Mesenchymal stem cell (in vitro differentiated cells and primary cell): ENCODE results near the gene NOP58.
A peak's percentile ranks its signal among the peaks of the same experiment; 100 is the strongest.
"Not testable (repeated sequence)": the region's sequence is repeated elsewhere in the genome, so short reads cannot be mapped to it uniquely, and the experiment has no call there.

Experiments used
- DNase-seq: peaks from one replicate; pipeline ENCODE4 v3.0.0-alpha.2; 2013
- H2AFZ ChIP-seq: one replicate; pipeline ENCODE4 v1.6.1; 2013; ENCODE audit warnings: low read depth, mild to moderate bottlenecking, control low read depth, inconsistent platforms, low read length, moderate library complexity
- H2AK5ac ChIP-seq: 2 replicates; pipeline ENCODE4 v1.6.1; 2013; ENCODE audit warnings: low read length, moderate library complexity, mild to moderate bottlenecking, inconsistent platforms; ENCODE audit not compliant: severe bottlenecking
- H2BK120ac ChIP-seq: one replicate; pipeline ENCODE4 v1.6.1; 2013; ENCODE audit warnings: low read depth, mild to moderate bottlenecking, inconsistent platforms, low read length, moderate library complexity
- H2BK12ac ChIP-seq, 2 experiments: one replicate each; pipeline ENCODE4 v1.6.1; 2013; ENCODE audit warnings: inconsistent platforms in 2 of 2, low read length in 2 of 2, mild to moderate bottlenecking in 2 of 2, moderate library complexity in 2 of 2, control low read depth in 1 of 2
- H2BK15ac ChIP-seq: one replicate; pipeline ENCODE4 v1.6.1; 2013; ENCODE audit warnings: mild to moderate bottlenecking, low read depth, inconsistent platforms; ENCODE audit not compliant: poor library complexity, severe bottlenecking
- H2BK5ac ChIP-seq: 2 replicates; pipeline ENCODE4 v1.6.1; 2013; ENCODE audit warnings: low read depth, mild to moderate bottlenecking, low read length, control low read depth, inconsistent platforms; ENCODE audit not compliant: poor library complexity, severe bottlenecking
- H3K14ac ChIP-seq, 2 experiments: one replicate each; pipeline ENCODE4 v1.6.1; 2013; ENCODE audit warnings: inconsistent platforms in 2 of 2, low read length in 2 of 2, control low read depth in 1 of 2, mild to moderate bottlenecking in 1 of 2, moderate library complexity in 1 of 2
- H3K18ac ChIP-seq, 2 experiments: one replicate each; pipeline ENCODE4 v1.6.1; 2013; ENCODE audit warnings: inconsistent platforms in 2 of 2, low read length in 2 of 2, control low read depth in 1 of 2, low read depth in 1 of 2, mild to moderate bottlenecking in 1 of 2
- H3K23ac ChIP-seq, 2 experiments: one replicate each; pipeline ENCODE4 v1.6.1; 2013; ENCODE audit warnings: inconsistent platforms in 2 of 2, low read length in 2 of 2, mild to moderate bottlenecking in 2 of 2, moderate library complexity in 2 of 2, control low read depth in 1 of 2
- H3K27ac ChIP-seq: 2 replicates; pipeline ENCODE4 v1.5.1; 2013; ENCODE audit warnings: mild to moderate bottlenecking, moderate library complexity, low read length, control low read depth, inconsistent platforms; ENCODE audit not compliant: poor library complexity, severe bottlenecking
- H3K27me3 ChIP-seq, 2 experiments: 2 replicates each; pipeline versions ENCODE4 v1.6.1 to v1.7.0; 2013; ENCODE audit warnings: low read length in 2 of 2, mild to moderate bottlenecking in 2 of 2, moderate library complexity in 2 of 2, control low read depth in 1 of 2, inconsistent platforms in 1 of 2; ENCODE audit not compliant: control insufficient read depth in 1 of 2, insufficient read depth in 1 of 2
- H3K36me3 ChIP-seq, 2 experiments: 2 replicates each; pipeline versions ENCODE4 v1.6.1 to v1.7.0; 2013; ENCODE audit warnings: low read length in 2 of 2, control low read depth in 1 of 2, inconsistent platforms in 1 of 2, low read depth in 1 of 2, mild to moderate bottlenecking in 1 of 2; ENCODE audit not compliant: insufficient read depth in 2 of 2, control insufficient read depth in 1 of 2
- H3K4ac ChIP-seq, 2 experiments: one replicate each; pipeline ENCODE4 v1.6.1; 2013; ENCODE audit warnings: inconsistent platforms in 2 of 2, low read length in 2 of 2, mild to moderate bottlenecking in 2 of 2, moderate library complexity in 2 of 2, control low read depth in 1 of 2, low read depth in 1 of 2
- H3K4me1 ChIP-seq: 2 replicates; pipeline ENCODE4 v1.6.1; 2013; ENCODE audit warnings: low read depth, low read length, control low read depth; ENCODE audit not compliant: control insufficient read depth, insufficient read depth
- H3K4me2 ChIP-seq: 2 replicates; pipeline ENCODE4 v1.6.1; 2013; ENCODE audit warnings: low read length, mild to moderate bottlenecking, inconsistent platforms; ENCODE audit not compliant: poor library complexity, severe bottlenecking
- H3K4me3 ChIP-seq, 2 experiments: 2 replicates each; pipeline versions ENCODE4 v1.5.1 to v1.7.0; 2013; ENCODE audit warnings: low read length in 2 of 2, mild to moderate bottlenecking in 2 of 2, control low read depth in 1 of 2, low read depth in 1 of 2; ENCODE audit not compliant: insufficient read depth in 1 of 2
- H3K79me1 ChIP-seq: replicated peaks from 2 replicates; pipeline ENCODE4 v1.6.1; 2013; ENCODE audit warnings: mild to moderate bottlenecking, control low read depth, low read length, inconsistent platforms; ENCODE audit not compliant: poor library complexity, severe bottlenecking
- H3K9ac ChIP-seq: 2 replicates; pipeline ENCODE4 v1.7.0; 2013; ENCODE audit warnings: mild to moderate bottlenecking, low read length, moderate library complexity
- H3K9me3 ChIP-seq: 2 replicates; pipeline ENCODE4 v1.7.0; 2013; ENCODE audit warnings: mild to moderate bottlenecking, low read length; ENCODE audit not compliant: control insufficient read depth
- H4K8ac ChIP-seq: one replicate; pipeline ENCODE4 v1.6.1; 2013; ENCODE audit warnings: inconsistent platforms, mild to moderate bottlenecking, low read length, moderate library complexity
- H4K91ac ChIP-seq: one replicate; pipeline ENCODE4 v1.6.1; 2013; ENCODE audit warnings: mild to moderate bottlenecking, low read length, inconsistent platforms
- WGBS: methylation state at CpG from one replicate; pipeline ENCODE4 v1.1.7; 2013; ENCODE audit warnings: mixed read lengths; 5-methylcytosine and 5-hydroxymethylcytosine counted together

NOP58 gene

GRCh38 chr2:202238234-202239197, 27.0 kb upstream of the NOP58 start, which contains the start of gene SUMO1:
SUMO1 (minus strand) TSS chr2:202238597; CDS start chr2:202238451, 146 bp downstream.
- peaks cover 8% of the 10 kb centered on the region for H3K4me1 ChIP-seq
- peak within 1 kb of the TSS; percentile 94 to 96 for H3K4ac ChIP-seq
- H3K4me2 ChIP-seq = peak within 1 kb of the TSS; percentile 84
- no peak within 1 kb of the TSS for H2AK5ac ChIP-seq
- peak within 1 kb of the TSS; percentile 90 to 94 for H3K4me3 ChIP-seq
- peak within 1 kb of the TSS; percentile 70 for H2BK15ac ChIP-seq
- no peak within 1 kb of the TSS for H2BK12ac ChIP-seq
- H2AFZ ChIP-seq = peak within 1 kb of the TSS; percentile 99
- H3K9ac ChIP-seq = peak within 1 kb of the TSS; percentile 94
- peak within 1 kb of the TSS; percentile 91 to 92 for H3K18ac ChIP-seq
- peak within 1 kb of the TSS; percentile 24 for H2BK5ac ChIP-seq
- no peak within 1 kb of the TSS for H3K23ac ChIP-seq
- peak within 1 kb of the TSS; percentile 100 for H4K8ac ChIP-seq
- no peaks in the 10 kb centered on the region for H3K36me3 ChIP-seq
- H4K91ac ChIP-seq = peak within 1 kb of the TSS; percentile 45
- peak within 1 kb of the TSS in 1 of 2 experiments; percentile 86 for H3K14ac ChIP-seq
- peak within 1 kb of the TSS; percentile 73 for H3K27ac ChIP-seq
- peak; percentile 93 for DNase-seq
- peak within 1 kb of the TSS; percentile 76 for H2BK120ac ChIP-seq
- WGBS = 11% methylated on average over 28 of the region's 54 CpGs
- no peaks in the 10 kb centered on the region for H3K79me1 ChIP-seq
- H3K9me3 ChIP-seq = no peaks in the 10 kb centered on the region
- no peaks in the 10 kb centered on the region for H3K27me3 ChIP-seq

- H3K18ac ChIP-seq, H2AFZ ChIP-seq, H3K9me3 ChIP-seq, H3K9ac ChIP-seq, H2AK5ac ChIP-seq, H2BK12ac ChIP-seq, DNase-seq, H3K4me3 ChIP-seq, H2BK5ac ChIP-seq, H3K36me3 ChIP-seq, H3K4ac ChIP-seq, H3K14ac ChIP-seq, H3K4me1 ChIP-seq, H3K4me2 ChIP-seq, H3K79me1 ChIP-seq, H3K23ac ChIP-seq, H2BK120ac ChIP-seq, H2BK15ac ChIP-seq, H4K8ac ChIP-seq, H3K27me3 ChIP-seq, H3K27ac ChIP-seq, H4K91ac ChIP-seq: not testable (repeated sequence)
- WGBS = 97% methylated on average over 5 of the region's 5 CpGs
Observed at GRCh38 chr2:202247710-202248109, 17.9 kb upstream of the NOP58 start.

GRCh38 chr2:202249521-202250253, 15.9 kb upstream of the NOP58 start:
- no peak overlapping the region for H4K91ac ChIP-seq

GRCh38 chr2:202251494-202251893, 14.1 kb upstream of the NOP58 start:
- no peak for DNase-seq
- no peak overlapping the region for H2AFZ ChIP-seq
- H3K4me1 ChIP-seq = no peaks in the 10 kb centered on the region
- H3K27me3 ChIP-seq = no peaks in the 10 kb centered on the region
- no peaks in the 10 kb centered on the region for H3K79me1 ChIP-seq
- no peaks in the 10 kb centered on the region for H3K9me3 ChIP-seq
- H3K18ac ChIP-seq = no peak overlapping the region
- H3K4me2 ChIP-seq = no peak overlapping the region
- no peaks in the 10 kb centered on the region for H3K36me3 ChIP-seq
- H3K14ac ChIP-seq = no peak overlapping the region
- H3K27ac ChIP-seq = no peak overlapping the region
- no peak overlapping the region for H3K9ac ChIP-seq
- H3K4ac ChIP-seq = no peak overlapping the region
- no peak overlapping the region for H2BK120ac ChIP-seq
- H4K8ac ChIP-seq = no peak overlapping the region
- H2BK15ac ChIP-seq = no peak overlapping the region
- no peak overlapping the region for H3K4me3 ChIP-seq
- 80% methylated on average over 4 of the region's 5 CpGs for WGBS
- H2BK12ac ChIP-seq = no peak overlapping the region
- no peak overlapping the region for H4K91ac ChIP-seq
- no peak overlapping the region for H2AK5ac ChIP-seq
- H2BK5ac ChIP-seq = no peak overlapping the region
- H3K23ac ChIP-seq = no peak overlapping the region

More at GRCh38 chr2:202249521-202250253, 15.9 kb upstream of the NOP58 start:
- Histone ChIP-seq H3K23ac (no peak overlapping the region), H2BK120ac (no peak overlapping the region), H2BK5ac (no peak overlapping the region), H3K36me3 (no peaks in the 10 kb centered on the region), H3K14ac (no peak overlapping the region), H3K27ac (no peak overlapping the region), H2BK12ac (no peak overlapping the region), H3K4me1 (no peaks in the 10 kb centered on the region), H3K4me2 (no peak overlapping the region), H2BK15ac (no peak overlapping the region), H2AK5ac (no peak overlapping the region), H3K9ac (no peak overlapping the region), H3K9me3 (no peaks in the 10 kb centered on the region), H2AFZ (no peak overlapping the region), H4K8ac (no peak overlapping the region), H3K18ac (no peak overlapping the region), H3K4me3 (no peak overlapping the region), H3K4ac (no peak overlapping the region), H3K27me3 (no peaks in the 10 kb centered on the region), H3K79me1 (no peaks in the 10 kb centered on the region)
- 59% methylated on average over 10 of the region's 10 CpGs for WGBS
- peak; percentile 22 for DNase-seq
